ENCODE measurements around the gene SEMA3D.

SEMA3D gene

DNA sequence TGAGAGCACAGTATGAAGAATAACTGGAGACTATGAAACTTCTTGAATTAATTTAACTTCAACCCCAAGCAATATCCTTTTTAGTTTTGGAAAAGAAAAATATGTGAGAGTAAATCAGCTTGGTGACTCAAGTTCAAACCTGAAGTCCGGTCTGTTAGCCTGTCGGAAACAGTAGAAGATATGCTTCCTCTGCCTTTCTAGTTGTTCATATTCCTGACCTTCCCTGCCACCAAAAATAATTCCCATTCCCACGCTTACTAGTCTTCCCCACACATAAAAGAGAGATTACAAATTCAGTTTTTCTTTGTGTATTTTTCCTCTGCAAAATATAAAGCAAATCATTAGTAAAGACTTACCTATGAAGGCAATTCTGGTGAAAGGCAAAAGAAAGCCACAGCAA lies 3.6 kb downstream of the SEMA3D start:
- DNase-seq = no peak

DNA sequence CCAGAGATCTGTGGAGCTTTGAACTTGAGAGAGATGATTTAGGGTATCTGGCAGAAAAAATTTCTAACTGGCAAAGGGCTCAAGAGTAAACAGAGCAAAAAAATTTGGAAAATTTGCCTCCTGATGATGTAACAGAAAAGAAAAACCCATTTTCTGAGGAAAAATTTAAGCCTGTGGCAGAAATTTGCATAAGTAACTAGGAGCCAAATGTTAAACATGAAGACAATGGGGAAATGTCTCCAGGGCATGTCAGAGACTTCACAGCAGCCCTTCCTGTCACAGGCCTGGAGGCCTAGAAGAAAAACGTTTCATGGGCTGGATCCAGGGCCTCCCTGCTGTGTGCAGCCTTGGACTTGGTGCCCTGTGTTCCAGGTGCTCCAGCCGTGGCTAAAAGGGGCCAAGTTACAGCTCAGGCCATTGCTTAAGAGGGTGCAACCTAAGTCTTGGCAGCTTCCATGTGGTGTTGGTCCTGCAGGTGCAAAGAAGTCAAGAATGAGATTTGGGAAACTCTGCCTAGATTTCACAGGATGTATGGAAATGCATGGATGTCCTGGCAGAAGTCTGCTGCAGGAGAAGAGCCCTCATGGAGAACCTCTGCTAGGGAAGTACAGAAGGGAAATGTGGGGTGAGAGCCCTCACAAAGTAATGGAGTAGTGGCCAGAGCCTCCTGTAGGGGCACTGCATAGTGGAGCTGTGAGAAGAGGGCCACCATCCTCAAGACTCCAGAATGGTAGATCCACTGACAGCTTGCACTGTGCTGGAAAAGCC lies 8.1 kb downstream of the SEMA3D start:
- no peak for DNase-seq

DNA sequence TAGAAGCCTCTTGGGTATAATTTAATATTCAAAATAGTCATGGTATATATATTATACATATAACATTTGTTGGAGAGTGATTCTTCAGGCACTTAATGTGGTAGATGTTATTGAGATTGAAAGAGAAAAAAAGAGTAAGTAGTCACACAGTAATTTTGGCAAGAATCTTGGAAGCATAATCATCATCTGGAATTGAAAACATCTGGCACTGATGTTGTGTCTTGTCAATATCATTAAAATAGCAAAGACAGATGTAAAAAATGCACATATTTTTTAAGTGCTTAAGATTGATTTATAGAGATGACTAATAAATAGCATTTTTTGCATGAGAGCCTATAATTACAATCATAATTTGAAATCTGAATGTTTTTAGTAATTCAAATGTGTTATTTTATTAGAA lies 9.5 kb downstream of the SEMA3D start:
- DNase-seq = peak; percentile 84

DNA sequence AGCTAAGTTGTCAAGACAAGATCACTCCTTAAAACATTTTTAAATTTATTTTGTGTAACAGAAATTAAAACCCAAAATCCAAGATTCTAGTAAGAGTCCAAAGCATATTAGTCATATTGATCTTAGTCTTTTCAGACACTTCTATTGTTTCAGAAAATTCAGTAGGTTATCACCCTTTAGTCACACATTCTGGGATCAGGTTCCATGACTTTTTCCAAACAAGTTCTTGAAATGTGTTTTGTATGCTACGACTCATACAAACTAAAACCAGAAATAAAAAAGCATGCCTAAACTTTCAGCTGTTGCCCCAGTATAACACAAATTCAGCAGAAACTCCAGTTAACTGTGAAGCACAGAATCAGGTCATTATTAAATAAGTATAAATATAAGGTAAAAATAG lies 10.7 kb downstream of the SEMA3D start:
- peak; percentile 71 for DNase-seq

DNA sequence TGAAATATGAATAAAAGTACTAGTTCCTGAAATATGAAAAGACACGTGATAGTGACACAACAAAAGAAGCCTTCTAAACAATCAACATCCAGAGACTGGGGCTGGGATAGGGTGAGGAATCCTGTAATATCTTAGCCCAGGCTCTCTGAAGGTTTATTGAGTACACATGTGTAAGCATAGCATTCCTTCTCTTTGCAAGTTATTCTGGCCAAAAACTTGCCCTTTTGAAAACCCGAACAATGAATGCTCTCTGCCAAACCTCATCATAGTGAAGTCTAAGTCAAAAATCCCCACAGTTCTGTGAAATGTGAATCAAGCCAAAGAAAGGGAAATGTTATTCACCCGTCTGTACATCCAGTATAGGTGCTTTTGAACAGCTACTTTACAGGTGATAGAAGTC lies 11.6 kb downstream of the SEMA3D start:
- peak; percentile 55 for DNase-seq

DNA sequence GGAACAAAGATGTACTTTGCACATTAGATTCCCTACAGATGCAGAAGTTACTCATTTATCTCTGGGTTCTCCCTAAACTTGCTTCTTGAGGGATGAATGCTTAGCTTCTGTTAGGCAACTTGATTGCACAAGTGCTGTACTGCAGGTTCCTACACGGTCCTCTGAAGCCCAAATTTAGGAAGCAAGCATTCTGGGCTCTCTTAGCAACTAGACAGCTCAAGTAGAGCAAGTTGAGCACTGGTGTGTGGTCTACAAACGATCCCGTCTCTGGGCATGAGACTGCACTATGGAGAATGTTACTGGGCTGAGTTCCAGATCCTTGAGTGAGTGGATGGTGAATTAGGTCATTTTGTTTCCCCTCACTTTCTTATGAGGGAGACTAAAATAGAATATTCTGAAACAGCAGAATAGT lies 14.3 kb downstream of the SEMA3D start:
- peak; percentile 94 for DNase-seq

DNA sequence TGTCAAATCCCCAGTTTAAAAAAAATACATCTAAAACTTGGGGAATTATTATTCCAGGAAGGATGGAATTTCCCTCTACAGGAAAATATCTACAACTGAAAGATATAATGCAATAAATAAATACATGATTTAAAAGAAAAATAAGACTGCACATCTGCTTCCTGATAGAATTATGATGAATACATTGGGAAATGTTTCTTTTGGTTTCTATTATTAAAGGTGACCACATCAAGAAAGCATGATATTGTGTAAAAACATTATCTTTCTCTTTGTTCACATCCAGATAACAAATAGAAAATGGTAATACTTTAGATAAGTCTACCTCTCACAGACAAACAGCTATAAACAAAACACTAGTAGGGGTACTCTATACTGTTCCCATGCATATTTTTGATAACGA lies 19.2 kb downstream of the SEMA3D start:
- no peak for DNase-seq

DNA sequence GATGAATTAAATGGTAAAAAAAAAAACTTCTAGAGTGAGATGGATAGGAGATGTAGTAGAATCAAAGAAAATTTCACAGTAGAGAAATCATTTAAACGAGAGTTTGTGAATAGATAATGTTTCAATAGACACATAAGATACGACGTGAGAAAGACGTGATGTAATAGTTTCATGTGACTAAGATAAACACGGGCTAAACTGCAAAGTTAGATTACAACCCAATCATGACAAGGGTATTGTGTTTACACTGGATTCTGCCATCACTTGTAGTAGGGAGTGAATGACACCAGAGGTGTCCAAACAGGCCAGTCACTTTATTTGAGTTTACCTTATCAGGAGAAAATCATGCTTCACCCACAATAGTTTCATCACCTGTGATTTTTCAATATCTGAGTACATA lies 21.6 kb downstream of the SEMA3D start:
- no peak for DNase-seq

DNA sequence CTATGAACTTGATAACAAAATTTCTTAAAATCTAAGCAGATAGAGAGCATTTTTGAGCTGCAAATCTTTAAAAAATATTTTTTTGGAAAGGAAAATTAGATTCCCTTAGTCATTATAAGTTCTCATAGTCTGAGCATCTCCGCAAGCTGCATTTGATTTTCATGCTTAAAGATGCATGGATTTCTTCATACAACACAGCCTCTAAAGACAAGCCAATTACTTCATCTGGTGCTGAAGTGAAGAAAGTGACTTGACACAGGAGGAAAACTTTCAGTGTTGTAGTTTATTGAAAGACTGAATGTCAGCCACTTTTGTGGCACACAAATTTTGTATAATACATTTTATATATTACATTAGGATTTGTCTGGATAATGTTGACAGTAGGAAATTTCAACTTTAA lies 22.5 kb downstream of the SEMA3D start:
- no peak for DNase-seq

DNA sequence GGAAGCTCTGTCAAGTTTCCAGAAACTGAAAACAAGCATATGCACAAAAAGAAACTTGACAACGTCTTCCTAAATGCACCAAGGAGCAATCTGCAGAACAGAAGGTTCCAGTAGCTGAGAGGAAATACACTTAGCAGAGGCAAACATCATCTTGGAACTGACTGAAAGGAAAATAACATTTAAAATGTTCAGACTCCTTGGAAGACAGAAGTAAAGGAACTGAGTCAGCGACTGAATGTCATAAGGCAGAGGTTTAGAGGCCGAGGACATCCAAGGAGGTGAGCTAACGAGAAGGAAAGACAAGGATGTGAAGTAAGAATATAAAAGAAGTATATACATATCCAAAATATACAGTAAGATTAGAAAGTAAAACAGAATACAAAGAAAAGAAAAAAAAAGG lies 24.1 kb downstream of the SEMA3D start:
- peak; percentile 21 for DNase-seq

DNA sequence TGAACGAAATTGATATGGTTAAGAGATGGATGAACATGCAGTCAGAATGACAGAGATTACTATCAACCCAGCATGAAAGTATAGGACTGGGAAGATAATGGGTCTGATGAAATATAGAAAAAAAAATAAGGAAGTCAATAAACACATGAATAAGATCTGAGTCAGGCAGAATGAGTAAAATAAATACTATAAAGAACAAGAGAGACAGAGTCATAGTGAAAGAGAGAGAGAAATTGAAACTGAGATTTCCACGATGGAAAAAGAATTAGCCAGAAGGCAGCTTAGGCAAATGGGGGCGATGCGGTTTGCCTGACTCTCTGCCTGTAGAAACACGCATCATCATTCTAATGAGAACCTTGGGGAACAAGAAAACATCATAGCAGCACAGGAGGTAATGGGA lies 26.6 kb downstream of the SEMA3D start:
- peak; percentile 53 for DNase-seq

DNA sequence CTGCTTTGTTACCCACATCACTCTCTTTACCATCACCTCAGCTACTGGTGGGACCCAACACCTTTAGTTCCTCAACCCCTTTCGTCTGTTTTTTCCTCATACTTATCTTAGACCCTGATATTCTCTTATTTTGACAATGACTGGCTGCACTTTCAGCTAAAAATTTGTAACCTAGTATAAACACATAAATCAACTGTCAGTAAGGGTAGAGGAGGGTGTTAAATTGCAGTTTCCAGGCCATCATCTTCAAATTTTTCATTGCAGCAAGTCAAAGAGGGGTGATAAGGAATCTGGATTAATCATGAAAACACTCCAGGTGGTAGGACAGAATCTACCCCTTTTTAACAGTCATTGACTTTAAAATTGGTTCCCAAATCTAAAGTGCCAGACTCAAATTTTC lies 27.9 kb downstream of the SEMA3D start:
- no peak for DNase-seq

DNA sequence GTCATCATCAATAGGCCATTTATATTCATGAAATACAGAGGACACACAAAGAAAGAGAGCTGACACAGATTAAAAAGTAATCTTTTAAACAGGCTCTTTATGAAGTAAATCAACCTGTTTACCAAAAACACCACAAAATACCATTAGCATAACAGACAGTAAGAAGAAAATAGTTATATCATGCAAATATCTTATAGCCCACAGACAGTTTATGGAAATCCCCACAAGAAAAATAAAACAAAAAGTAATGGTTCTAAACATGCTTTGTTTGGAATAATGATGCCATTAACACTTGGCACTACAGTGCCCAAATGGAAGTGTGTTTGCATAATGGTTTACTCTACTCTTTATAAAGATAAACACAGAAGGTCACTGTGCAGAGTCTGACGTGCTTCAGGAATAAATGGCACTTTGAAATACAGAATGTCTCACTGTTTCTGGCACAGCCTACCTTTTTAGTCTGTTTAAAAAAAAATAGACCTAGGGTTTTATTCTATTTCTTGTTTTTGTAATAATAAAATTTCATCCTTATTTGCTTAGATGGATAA lies 30.1 kb downstream of the SEMA3D start:
- DNase-seq = no peak

DNA sequence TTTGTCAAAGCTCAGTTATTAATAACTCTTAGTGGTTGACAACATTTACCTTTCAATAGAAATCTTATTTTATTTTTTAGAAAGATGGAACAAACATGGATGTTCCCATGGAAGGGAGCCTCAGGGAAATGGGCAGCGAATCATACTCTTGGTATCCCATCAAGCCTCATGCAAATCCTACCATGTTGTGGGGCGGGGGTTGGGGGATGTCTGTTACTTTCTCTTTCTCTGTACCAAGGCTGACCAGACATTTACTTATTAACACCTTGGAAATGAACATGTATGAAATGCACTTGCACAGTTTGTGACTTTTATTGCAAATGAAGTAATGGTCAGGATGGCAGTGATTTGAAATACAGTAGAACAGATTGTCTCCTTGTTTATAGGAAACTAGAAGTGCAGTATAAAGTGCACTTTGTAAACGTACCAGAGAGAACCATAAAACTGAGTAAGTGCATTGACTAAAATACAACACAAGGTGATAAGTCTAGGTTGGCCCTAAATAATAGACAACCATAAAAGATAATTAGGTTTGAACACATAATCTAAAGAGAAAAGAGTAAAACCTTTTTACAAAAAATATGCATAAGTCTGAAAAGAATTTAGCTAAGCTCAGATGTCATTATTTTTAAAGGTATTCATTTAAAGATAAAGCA lies 32.4 kb downstream of the SEMA3D start:
- no peak for DNase-seq

DNA sequence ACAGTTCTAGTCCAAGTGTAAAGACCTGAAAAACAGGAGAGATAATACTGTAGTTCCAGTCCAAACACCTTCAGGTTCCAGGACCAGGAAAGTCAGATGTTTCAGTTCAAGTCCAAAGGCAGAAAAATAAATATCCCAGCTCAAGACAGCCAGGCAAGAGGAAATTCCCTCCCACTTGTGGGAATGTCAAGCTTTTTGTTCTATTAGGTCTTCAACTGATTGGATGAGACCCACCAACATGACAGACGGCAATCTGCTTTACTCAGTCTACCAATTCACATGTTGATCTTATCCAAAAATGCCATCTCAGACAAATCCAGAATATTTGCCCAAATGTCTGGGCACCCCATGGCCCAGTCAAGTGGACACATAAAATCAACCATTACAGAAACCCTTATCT lies 33.1 kb downstream of the SEMA3D start:
- no peak for DNase-seq

DNA sequence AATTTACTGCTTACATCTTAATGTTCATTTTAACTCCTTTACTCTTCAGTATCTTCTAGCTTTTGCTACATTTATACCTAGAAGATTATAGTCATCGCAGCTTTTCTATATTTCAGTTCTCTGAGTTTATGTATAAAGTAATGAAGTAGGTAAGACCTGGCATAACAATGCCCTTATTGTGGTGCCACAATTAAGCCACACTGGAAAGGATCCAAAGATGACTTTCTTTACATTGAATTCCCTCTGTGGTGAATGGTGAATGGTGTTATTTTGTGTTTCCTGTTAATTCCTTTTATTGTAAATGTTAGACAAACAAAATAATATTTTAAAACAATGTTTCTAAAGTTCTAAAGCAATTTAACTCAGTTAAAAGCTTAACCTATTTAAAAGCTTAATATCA lies 36.2 kb downstream of the SEMA3D start:
- DNase-seq = no peak

DNA sequence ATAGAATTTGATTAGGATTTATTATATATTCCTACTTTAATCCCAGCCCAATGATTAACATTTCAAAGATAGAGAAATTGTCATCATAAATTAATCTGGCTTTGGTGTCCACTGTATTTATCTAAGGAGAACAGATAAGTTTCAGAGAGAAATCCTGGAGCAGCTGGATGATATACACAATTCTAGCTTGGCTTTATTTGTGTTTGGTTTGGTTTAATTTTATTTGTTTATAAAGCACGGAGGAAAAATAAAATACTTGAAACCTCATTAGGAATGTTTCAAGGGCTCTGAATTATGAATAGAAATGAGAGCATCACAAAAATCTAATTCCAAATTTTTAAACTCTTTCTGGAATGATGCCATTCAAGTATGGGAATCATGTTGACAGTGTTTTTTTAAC lies 42.1 kb downstream of the SEMA3D start:
- DNase-seq = no peak

DNA sequence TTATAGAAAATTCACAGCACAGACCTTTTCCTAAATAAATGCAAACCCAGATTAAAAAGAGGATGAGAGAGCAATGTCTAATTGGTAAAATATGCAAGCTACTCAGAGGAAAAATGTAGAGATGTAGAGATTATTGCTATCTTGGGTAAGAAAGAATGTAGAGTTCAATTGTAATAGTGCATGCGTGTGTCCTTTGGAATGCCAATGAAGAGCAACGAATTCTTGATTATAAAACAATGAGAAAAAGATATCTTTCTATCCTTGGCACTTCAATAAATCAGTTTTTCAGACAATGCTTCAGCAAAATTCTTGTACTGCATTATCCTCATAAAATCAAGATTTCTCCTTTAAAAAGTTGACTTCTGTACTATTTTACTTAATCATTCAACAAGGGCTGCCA lies 50.9 kb downstream of the SEMA3D start:
- peak; percentile 93 for DNase-seq

DNA sequence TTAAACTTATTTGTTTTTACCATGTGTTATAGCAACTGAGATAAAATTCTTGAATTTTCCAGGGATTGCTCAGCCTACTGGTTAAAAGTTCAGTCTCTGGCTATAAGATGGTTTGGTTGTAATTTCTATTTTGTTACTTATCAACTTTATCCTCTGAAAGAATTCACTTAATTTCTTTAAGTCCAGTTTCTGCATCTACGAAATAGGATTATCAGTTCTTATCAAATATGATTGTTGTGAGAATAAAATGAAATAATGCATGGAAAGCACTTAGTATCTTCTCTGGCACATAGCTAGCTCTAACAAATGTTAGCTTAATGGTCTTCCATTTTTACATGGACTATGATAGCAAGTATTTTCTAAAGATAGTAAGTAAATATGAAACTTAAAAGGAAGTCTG lies 53.3 kb downstream of the SEMA3D start:
- no peak for DNase-seq

DNA sequence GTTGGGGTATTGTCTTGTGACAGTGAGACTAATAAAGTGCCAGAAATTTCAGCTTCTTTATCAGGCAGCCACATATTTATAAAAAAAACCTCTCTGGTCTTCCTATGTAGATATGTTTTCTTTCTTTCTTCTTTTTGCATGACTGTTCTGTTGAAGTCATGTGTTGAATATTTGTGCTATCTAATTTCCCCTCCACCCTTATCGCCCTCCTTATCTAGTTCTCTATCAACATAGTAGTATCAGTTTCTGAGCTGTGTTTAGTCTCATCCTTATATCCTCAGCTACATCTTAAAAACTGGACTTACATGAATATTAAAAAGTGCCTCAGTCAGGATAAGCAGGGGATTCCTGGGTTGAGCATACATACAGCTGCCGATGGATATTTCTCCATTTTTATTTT lies 53.9 kb downstream of the SEMA3D start:
- no peak for DNase-seq

DNA sequence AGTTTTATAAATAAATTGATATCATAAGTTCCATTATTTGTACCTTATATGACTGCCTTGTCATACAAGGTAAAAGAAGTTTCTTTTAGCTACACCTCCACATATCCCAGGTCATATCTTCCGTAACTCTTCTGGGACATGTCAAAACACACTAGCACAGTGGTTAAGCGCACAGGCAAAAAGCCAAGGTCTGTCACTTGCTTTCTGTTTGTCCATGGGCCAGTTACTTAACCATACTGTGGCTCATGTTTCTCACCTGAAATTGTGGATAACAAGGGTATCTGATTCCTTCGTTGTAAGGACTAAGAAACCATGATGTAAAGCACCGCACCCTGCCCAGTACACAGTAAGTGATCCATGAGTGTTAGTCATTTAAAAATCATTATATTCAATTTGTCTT lies 56.2 kb downstream of the SEMA3D start:
- no peak for DNase-seq

DNA sequence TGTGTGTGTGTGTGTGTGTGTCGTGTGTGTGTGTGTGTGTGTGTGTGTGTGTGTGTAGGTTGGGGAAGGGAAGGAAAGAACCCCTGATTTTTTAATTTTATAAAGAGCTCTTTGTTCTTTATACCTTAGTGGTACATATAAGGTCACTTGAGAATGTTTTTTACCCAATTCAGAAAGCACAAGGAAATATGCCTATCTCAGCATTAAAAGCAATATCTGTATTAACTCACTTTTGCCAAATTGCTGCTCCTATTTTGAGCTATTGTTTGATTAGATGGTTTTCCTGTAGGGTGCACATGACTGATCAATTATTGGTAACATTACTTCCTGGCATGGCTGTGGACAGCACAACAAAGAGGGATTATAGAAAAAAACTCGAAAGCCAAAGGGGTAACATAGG lies 60.5 kb downstream of the SEMA3D start:
- no peak for DNase-seq

DNA sequence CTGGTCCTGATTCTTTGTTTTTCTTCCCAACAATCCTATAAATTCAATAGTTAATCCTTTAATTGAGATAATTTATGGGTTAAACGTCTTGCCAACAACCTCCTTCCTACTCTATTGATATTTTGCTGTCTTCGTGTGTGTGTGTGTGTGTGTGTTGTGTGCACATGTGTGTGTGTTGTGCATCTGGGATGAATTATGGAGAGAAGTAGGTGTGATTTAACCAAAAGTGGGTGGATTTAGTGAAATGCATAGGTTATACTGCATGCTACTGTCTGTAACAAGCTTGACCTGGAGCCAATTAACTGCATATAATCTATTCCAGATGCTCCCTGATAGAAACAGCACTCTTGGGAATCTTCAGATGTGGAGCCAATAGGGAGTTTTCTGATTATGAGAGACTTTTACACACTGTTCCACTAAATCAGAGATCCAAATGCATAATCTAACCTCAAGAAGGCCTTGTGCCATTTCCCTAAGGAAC lies 61.2 kb downstream of the SEMA3D start:
- DNase-seq = peak; percentile 93

DNA sequence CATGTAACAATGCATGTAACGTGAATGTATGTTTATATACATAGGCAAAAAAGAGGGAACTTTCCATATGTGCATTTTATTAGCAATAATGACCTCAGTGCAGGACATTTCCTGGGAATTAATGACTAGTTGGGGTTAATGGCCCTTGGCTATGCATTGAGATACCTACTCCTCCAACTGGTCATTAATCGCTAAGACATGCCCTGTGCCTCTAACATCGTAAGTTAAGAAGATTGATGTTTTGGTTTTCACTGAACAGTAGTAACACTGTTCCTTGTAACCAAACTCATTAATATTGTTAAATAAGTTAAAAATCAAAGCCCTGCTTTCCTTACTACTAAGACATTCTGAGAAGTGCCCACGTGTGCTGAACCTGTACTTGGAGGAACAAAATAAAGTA lies 61.7 kb downstream of the SEMA3D start:
- no peak for DNase-seq

DNA sequence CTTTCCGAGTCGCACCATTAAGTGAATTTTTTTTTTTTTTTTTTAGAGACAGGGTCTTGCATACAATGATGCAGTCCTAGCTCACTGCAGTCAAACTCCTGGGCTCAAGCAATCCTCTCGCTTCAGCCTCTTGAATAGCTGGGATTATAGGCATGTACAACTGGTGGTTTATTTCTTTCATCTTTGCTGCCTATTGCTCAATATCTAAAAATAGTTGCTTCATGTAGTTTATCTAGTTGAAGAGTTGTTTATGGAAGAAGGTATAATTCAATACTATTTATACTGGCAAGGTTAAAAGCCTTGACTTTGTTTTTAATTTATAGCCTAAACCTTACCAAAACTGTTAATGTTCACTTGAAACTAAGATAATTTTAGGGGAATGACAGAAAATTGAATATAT lies 66.9 kb downstream of the SEMA3D start:
- no peak for DNase-seq
